CD8-positive, alpha-beta memory T cell (primary cell): ENCODE measurements around the gene SAAL1. TPM values are rescaled to one million over a fixed set of nuclear protein-coding genes. Genes with fewer than 3 reads are reported as not detected.

Experiments
- CTCF ChIA-PET: fragments of 350-600 bp; sonication (Branson Sonifier 250); formaldehyde crosslinking; loops from one replicate; lab custom pipeline; 2021; ENCODE audit warnings: antibody characterized with exemption; lab: Charles Lee
- POLR2A ChIA-PET: fragments of 350-600 bp; sonication (Branson Sonifier 250); formaldehyde crosslinking; loops from one replicate; lab custom pipeline; 2021; ENCODE audit warnings: antibody characterized with exemption; lab: Charles Lee
- DNase-seq, 5 donors: peaks; one replicate each; pipeline versions ENCODE4 v3.0.0 to v3.0.0-alpha.2; 2020 to 2022; ENCODE audit warnings: mixed read lengths in 1 of 5
- H3K27ac ChIP-seq: one replicate; pipeline ENCODE4 v1.7.0; 2013; ENCODE audit warnings: low read depth, mild to moderate bottlenecking, low read length, moderate library complexity
- H3K27me3 ChIP-seq: 2 replicates; pipeline ENCODE4 v1.7.0; 2013; ENCODE audit warnings: low read length, mild to moderate bottlenecking; ENCODE audit not compliant: insufficient read depth, poor library complexity, severe bottlenecking
- H3K36me3 ChIP-seq: 2 replicates; pipeline ENCODE4 v1.7.0; 2013; ENCODE audit warnings: mild to moderate bottlenecking, low read length, moderate library complexity; ENCODE audit not compliant: insufficient read depth
- H3K4me1 ChIP-seq: 2 replicates; pipeline ENCODE4 v1.7.0; 2013; ENCODE audit warnings: mild to moderate bottlenecking, low read length, moderate library complexity; ENCODE audit not compliant: insufficient read depth
- H3K4me3 ChIP-seq: 2 replicates; pipeline ENCODE4 v1.7.0; 2013; ENCODE audit warnings: mild to moderate bottlenecking, low read length
- H3K9me3 ChIP-seq: 2 replicates; pipeline ENCODE4 v1.7.0; 2013; ENCODE audit warnings: mild to moderate bottlenecking, low read length
- H3K27ac Mint-ChIP-seq, 8 donors: one replicate each; pipeline ENCODE4 v1.8.0; 2020 to 2021; ENCODE audit warnings: mixed read lengths in 8 of 8, mild to moderate bottlenecking in 6 of 8, inconsistent platforms in 3 of 8, moderate library complexity in 3 of 8
- H3K27me3 Mint-ChIP-seq, 2 donors: one replicate each; pipeline ENCODE4 v1.8.0; 2020 to 2021; ENCODE audit warnings: mixed read lengths in 2 of 2, mild to moderate bottlenecking in 1 of 2, moderate library complexity in 1 of 2
- H3K36me3 Mint-ChIP-seq, 3 donors: one replicate each; pipeline ENCODE4 v1.8.0; 2020 to 2021; ENCODE audit warnings: mixed read lengths in 3 of 3, inconsistent platforms in 1 of 3, mild to moderate bottlenecking in 1 of 3
- H3K4me1 Mint-ChIP-seq, 3 donors: one replicate each; pipeline ENCODE4 v1.8.0; 2020 to 2021; ENCODE audit warnings: mixed read lengths in 3 of 3, inconsistent platforms in 1 of 3, mild to moderate bottlenecking in 1 of 3
- H3K4me3 Mint-ChIP-seq, 7 donors: one replicate each; pipeline ENCODE4 v1.8.0; 2020 to 2021; ENCODE audit warnings: mixed read lengths in 7 of 7, mild to moderate bottlenecking in 6 of 7, moderate library complexity in 4 of 7, inconsistent platforms in 2 of 7
- H3K9me3 Mint-ChIP-seq, 5 donors: one replicate each; pipeline ENCODE4 v1.8.0; 2020 to 2022; ENCODE audit warnings: mixed read lengths in 5 of 5, mild to moderate bottlenecking in 3 of 5, moderate library complexity in 2 of 5, inconsistent platforms in 1 of 5
- polyA plus RNA-seq: library from polyadenylated mRNA; unstranded; fragments of 300-500 nt; fragmentation: Illumina TruSeq; gene quantifications from one replicate; pipeline ENCODE4 v1.2.3, GENCODE V29; 2021
- total RNA-seq, 2 experiments: library from RNA; stranded (reverse); gene quantifications; one replicate each; pipeline ENCODE4 v1.2.3, GENCODE V29; 2021

Gene SAAL1
- total RNA-seq: 10 to 100 TPM; 42.3 to 46.5 TPM
- polyA plus RNA-seq: 13.3 TPM

- no peaks in the 10 kb centered on the region for H3K27me3 ChIP-seq
- H3K9me3 ChIP-seq: no peaks in the 10 kb centered on the region
- Mint-ChIP-seq H3K4me1 (peaks cover 25 to 55% (median 43%) of the 10 kb centered on the region in 3 donors), H3K36me3 (peaks cover 0 to 30% (median 13%) of the 10 kb centered on the region in 3 donors), H3K4me3 (peak within 1 kb of the TSS; percentile 92 to 97 (median 94)), H3K9me3 (no peaks in the 10 kb centered on the region), H3K27me3 (peaks cover 0 to 12% of the 10 kb centered on the region in 2 donors), H3K27ac (peak within 1 kb of the TSS; percentile 73 to 97 (median 90))
- peak within 1 kb of the TSS; percentile 72 for H3K27ac ChIP-seq
- H3K4me3 ChIP-seq: peak within 1 kb of the TSS; percentile 96
- H3K4me1 ChIP-seq: peaks cover 19% of the 10 kb centered on the region
- peak; percentile 80 to 89 (median 83) for DNase-seq
- CTCF ChIA-PET: interaction anchor here (0.7 to 2.6 kb wide), 20 partner anchors 9 to 414 kb away, joined by 3 to 35 read pairs (median 4); no protein-coding TSS in a partner anchor
- POLR2A ChIA-PET: interaction anchor here (0.8 to 1.2 kb wide), 3 partner anchors 10 to 421 kb away, joined by 3 to 11 read pairs (median 3); partner anchors contain the start of gene SERGEF
- no peaks in the 10 kb centered on the region for H3K36me3 ChIP-seq
Observed at GRCh38 chr11:18105802-18106574, at the start of gene SAAL1. SAAL1 (minus strand) TSS chr11:18106082; CDS start chr11:18106041, 41 bp downstream.

GRCh38 chr11:18151581-18151980 lies 45.7 kb upstream of the SAAL1 start:
- CTCF ChIA-PET: interaction anchor here (0.6 kb wide), 1 partner anchor 218 kb away, joined by 3 read pairs; no protein-coding TSS in a partner anchor

GRCh38 chr11:18145837-18146236 lies 40.0 kb upstream of the SAAL1 start:
- peaks cover 0 to 2% (median 0%) of the 10 kb centered on the region in 5 donors for H3K9me3 Mint-ChIP-seq
- H3K36me3 ChIP-seq: no peaks in the 10 kb centered on the region
- H3K4me3 ChIP-seq: no peak overlapping the region
- H3K9me3 ChIP-seq: no peaks in the 10 kb centered on the region
- H3K4me1 Mint-ChIP-seq: peaks cover 8 to 9% (median 8%) of the 10 kb centered on the region in 3 donors
- H3K27me3 Mint-ChIP-seq: peaks cover 13 to 42% of the 10 kb centered on the region in 2 donors
- H3K4me3 Mint-ChIP-seq: peak overlapping the region in 3 of 7 donors; percentile 13 to 47 (median 37)
- DNase-seq: no peak
- ChIA-PET POLR2A (no interaction called here), CTCF (no interaction called here)
- no peaks in the 10 kb centered on the region for H3K27me3 ChIP-seq
- no peaks in the 10 kb centered on the region for H3K4me1 ChIP-seq
- H3K27ac Mint-ChIP-seq: peak overlapping the region in 1 of 8 donors; percentile 49
- H3K27ac ChIP-seq: no peak overlapping the region
- H3K36me3 Mint-ChIP-seq: no peaks in the 10 kb centered on the region

More at GRCh38 chr11:18151581-18151980, 45.7 kb upstream of the SAAL1 start:
- Histone ChIP-seq H3K27me3 (no peaks in the 10 kb centered on the region), H3K4me1 (no peaks in the 10 kb centered on the region), H3K27ac (no peak overlapping the region), H3K36me3 (no peaks in the 10 kb centered on the region), H3K4me3 (no peak overlapping the region), H3K9me3 (no peaks in the 10 kb centered on the region)
- Mint-ChIP-seq H3K27me3 (peaks cover 3 to 48% of the 10 kb centered on the region in 2 donors), H3K9me3 (peaks cover 0 to 4% (median 2%) of the 10 kb centered on the region in 5 donors), H3K27ac (no peak overlapping the region), H3K4me1 (no peaks in the 10 kb centered on the region), H3K36me3 (no peaks in the 10 kb centered on the region), H3K4me3 (no peak overlapping the region)
- DNase-seq: no peak
- POLR2A ChIA-PET: no interaction called here

- H3K4me1 ChIP-seq: no peaks in the 10 kb centered on the region
- POLR2A ChIA-PET: no interaction called here
Observed at GRCh38 chr11:18145025-18145424, 39.1 kb upstream of the SAAL1 start.

GRCh38 chr11:18144243-18144642 lies 38.4 kb upstream of the SAAL1 start:
- Histone ChIP-seq H3K36me3 (no peaks in the 10 kb centered on the region), H3K4me1 (no peaks in the 10 kb centered on the region), H3K27ac (no peak overlapping the region), H3K27me3 (no peaks in the 10 kb centered on the region), H3K4me3 (no peak overlapping the region), H3K9me3 (no peaks in the 10 kb centered on the region)
- DNase-seq: no peak
- Mint-ChIP-seq H3K36me3 (no peaks in the 10 kb centered on the region), H3K4me1 (peaks cover 8 to 9% (median 8%) of the 10 kb centered on the region in 3 donors), H3K4me3 (no peak overlapping the region), H3K9me3 (peaks cover 0 to 2% (median 0%) of the 10 kb centered on the region in 5 donors), H3K27ac (no peak overlapping the region), H3K27me3 (peaks cover 11 to 41% of the 10 kb centered on the region in 2 donors)
- POLR2A ChIA-PET: no interaction called here
- CTCF ChIA-PET: no interaction called here

More at GRCh38 chr11:18145025-18145424, 39.1 kb upstream of the SAAL1 start:
- DNase-seq: no peak
- Histone ChIP-seq H3K27ac (no peak overlapping the region), H3K4me3 (no peak overlapping the region), H3K36me3 (no peaks in the 10 kb centered on the region), H3K27me3 (no peaks in the 10 kb centered on the region), H3K9me3 (no peaks in the 10 kb centered on the region)
- CTCF ChIA-PET: no interaction called here
- no peak overlapping the region for H3K4me3 Mint-ChIP-seq
- H3K36me3 Mint-ChIP-seq: no peaks in the 10 kb centered on the region
- peaks cover 8 to 9% (median 8%) of the 10 kb centered on the region in 3 donors for H3K4me1 Mint-ChIP-seq
- H3K27ac Mint-ChIP-seq: no peak overlapping the region
- H3K9me3 Mint-ChIP-seq: peaks cover 0 to 2% (median 0%) of the 10 kb centered on the region in 5 donors
- peaks cover 14 to 44% of the 10 kb centered on the region in 2 donors for H3K27me3 Mint-ChIP-seq

GRCh38 chr11:18140145-18140544 lies 34.3 kb upstream of the SAAL1 start:
- Mint-ChIP-seq H3K27ac (no peak overlapping the region), H3K4me1 (no peaks in the 10 kb centered on the region), H3K4me3 (no peak overlapping the region), H3K9me3 (no peaks in the 10 kb centered on the region), H3K36me3 (no peaks in the 10 kb centered on the region), H3K27me3 (peaks cover 25 to 53% of the 10 kb centered on the region in 2 donors)
- Histone ChIP-seq H3K36me3 (no peaks in the 10 kb centered on the region), H3K4me3 (no peak overlapping the region), H3K9me3 (no peaks in the 10 kb centered on the region), H3K27ac (no peak overlapping the region), H3K4me1 (no peaks in the 10 kb centered on the region), H3K27me3 (no peaks in the 10 kb centered on the region)
- POLR2A ChIA-PET: no interaction called here
- DNase-seq: no peak
- CTCF ChIA-PET: no interaction called here

- DNase-seq: no peak
- peak overlapping the region in 1 of 8 donors; percentile 51 for H3K27ac Mint-ChIP-seq
- H3K4me1 ChIP-seq: no peaks in the 10 kb centered on the region
- ChIA-PET CTCF (no interaction called here), POLR2A (no interaction called here)
- H3K27ac ChIP-seq: no peak overlapping the region
- no peaks in the 10 kb centered on the region for H3K4me1 Mint-ChIP-seq
- no peaks in the 10 kb centered on the region for H3K36me3 Mint-ChIP-seq
- no peak overlapping the region for H3K4me3 Mint-ChIP-seq
- no peaks in the 10 kb centered on the region for H3K27me3 ChIP-seq
- no peaks in the 10 kb centered on the region for H3K9me3 Mint-ChIP-seq
- H3K9me3 ChIP-seq: no peaks in the 10 kb centered on the region
- no peaks in the 10 kb centered on the region for H3K36me3 ChIP-seq
- H3K4me3 ChIP-seq: no peak overlapping the region
- H3K27me3 Mint-ChIP-seq: peaks cover 27 to 50% of the 10 kb centered on the region in 2 donors
Observed at GRCh38 chr11:18137186-18137800, 31.4 kb upstream of the SAAL1 start.

- ChIA-PET POLR2A (no interaction called here), CTCF (no interaction called here)
- peaks cover 0 to 1% (median 0%) of the 10 kb centered on the region in 3 donors for H3K36me3 Mint-ChIP-seq
- no peak overlapping the region for H3K4me3 Mint-ChIP-seq
- peaks cover 26 to 46% of the 10 kb centered on the region in 2 donors for H3K27me3 Mint-ChIP-seq
- no peak overlapping the region for H3K4me3 ChIP-seq
- H3K4me1 Mint-ChIP-seq: no peaks in the 10 kb centered on the region
- H3K9me3 Mint-ChIP-seq: no peaks in the 10 kb centered on the region
- no peak for DNase-seq
- no peaks in the 10 kb centered on the region for H3K4me1 ChIP-seq
- no peaks in the 10 kb centered on the region for H3K9me3 ChIP-seq
- H3K27ac Mint-ChIP-seq: no peak overlapping the region
- H3K36me3 ChIP-seq: no peaks in the 10 kb centered on the region
- no peak overlapping the region for H3K27ac ChIP-seq
- no peaks in the 10 kb centered on the region for H3K27me3 ChIP-seq
Observed at GRCh38 chr11:18135308-18135707, 29.4 kb upstream of the SAAL1 start.
